Smooth muscle cell of trachea (primary cell): ENCODE measurements around the gene WDR18. TPM values are rescaled to one million over a fixed set of nuclear protein-coding genes. Genes with fewer than 3 reads are reported as not detected.

Source experiments
- total RNA-seq: library from RNA; depleted of rRNA; stranded (reverse); fragments of >200 nt; gene quantifications from 2 replicates; pipeline ENCODE4 v1.2.1, GENCODE V29; 2014

The WDR18 gene, protein sequence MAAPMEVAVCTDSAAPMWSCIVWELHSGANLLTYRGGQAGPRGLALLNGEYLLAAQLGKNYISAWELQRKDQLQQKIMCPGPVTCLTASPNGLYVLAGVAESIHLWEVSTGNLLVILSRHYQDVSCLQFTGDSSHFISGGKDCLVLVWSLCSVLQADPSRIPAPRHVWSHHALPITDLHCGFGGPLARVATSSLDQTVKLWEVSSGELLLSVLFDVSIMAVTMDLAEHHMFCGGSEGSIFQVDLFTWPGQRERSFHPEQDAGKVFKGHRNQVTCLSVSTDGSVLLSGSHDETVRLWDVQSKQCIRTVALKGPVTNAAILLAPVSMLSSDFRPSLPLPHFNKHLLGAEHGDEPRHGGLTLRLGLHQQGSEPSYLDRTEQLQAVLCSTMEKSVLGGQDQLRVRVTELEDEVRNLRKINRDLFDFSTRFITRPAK
- 45.3 and 69.4 TPM in 2 replicates for total RNA-seq

DNA sequence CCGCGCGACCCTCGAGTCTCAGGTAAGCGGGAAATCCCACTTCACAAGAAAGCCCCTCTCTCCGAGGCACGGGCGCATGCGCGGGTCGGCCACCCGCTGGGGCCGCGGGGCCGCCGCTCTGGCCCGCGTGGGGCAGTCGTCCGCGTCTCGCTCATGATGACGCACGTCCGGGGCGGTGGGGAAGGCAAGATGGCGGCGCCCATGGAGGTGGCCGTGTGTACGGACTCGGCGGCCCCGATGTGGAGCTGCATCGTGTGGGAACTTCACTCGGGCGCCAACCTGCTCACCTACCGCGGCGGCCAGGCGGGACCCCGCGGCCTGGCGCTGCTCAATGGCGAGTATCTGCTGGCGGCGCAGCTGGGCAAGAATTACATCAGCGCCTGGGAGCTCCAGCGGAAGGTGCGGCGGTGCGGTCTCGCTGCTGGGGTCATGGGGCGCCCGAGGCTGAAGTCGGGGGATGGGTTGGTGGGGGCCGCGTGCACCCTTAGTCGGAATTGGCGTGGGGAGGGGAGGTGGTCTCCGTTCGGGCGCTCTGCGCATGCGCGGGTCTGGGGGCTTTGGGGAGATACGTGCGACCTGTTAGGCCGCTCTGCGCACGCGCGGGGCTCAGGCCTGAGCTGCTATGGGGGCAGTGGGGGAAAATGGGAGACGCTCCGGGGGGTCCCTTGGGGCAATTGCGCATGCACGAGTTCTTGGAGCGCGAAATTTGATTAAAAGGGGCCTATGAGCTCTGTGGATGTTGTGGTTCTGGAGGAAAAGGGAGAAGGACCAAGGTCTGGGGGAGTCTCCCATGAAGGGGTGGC lies at the start of gene WDR18:
WDR18 (plus strand) TSS at position 181 of the 803 bp plus-strand sequence; CDS start at position 190, 9 bp downstream.

DNA sequence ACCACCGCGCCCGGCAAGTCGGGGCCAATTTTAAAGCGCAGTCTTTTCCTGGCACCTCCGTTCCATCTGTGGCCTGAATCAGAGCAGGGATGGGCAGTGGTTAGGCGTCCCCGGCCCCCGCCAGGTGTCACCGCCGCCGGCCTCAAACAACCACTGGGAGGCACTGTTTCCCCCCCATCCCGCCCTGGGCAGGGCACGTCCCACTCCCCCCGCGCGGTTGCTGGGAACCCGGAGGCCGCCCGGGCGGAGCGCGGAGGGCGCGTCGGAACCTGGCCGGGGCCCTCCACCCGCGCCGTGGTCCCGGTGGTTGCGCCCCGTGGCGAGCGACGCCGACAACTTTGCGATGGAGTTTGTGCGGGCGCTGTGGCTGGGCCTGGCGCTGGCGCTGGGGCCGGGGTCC lies 15.9 kb downstream of the WDR18 start, which contains the start of gene GRIN3B:
GRIN3B (plus strand) TSS at position 325 of the 400 bp plus-strand sequence; CDS start at position 344, 19 bp downstream.

GRCh38 chr19:1020868-1021425 lies 36.8 kb downstream of the WDR18 start, which contains the start of gene TMEM259:
Gene TMEM259, minus strand, starts transcription at chr19:1021123. Its CDS starts 127 bp downstream, at chr19:1020996.

DNA sequence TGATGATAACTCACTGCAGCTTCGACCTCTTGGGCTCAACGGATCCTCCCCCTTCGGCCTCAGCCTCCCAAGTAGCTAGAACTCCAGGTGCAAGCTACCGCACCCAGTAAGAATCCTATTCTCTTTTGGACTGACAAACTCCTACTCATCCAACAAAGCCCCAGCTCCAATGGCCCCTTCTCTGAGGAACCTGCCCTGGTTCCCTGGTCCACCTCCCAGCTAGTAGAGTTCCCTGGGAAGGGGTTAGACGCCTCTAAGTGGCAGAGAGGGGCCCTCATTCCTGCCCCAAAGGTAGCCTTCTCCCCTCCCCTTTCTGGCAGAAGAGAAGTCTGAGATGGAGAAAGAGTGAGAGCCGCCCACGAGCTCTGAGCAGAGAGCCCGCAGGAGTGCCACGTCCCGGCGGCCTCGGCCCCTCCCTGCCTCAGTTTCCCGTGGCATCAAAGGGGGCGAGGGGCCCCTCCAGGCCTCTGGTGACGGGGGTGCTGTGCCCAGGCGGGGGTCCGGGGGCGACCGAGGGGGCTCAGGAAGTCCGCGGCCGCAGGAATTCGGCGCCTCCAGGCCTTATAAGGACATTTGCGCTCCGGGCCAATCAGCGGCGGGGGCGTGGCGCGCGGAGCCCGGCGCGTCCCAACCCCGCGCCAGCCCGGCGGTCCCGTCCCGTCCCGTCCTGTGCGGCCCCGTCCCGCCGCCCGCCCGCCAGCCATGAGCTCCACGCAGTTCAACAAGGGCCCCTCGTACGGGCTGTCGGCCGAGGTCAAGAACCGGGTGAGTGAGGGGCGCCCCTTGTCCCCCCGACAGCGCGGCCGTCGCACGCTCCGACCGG lies 42.0 kb downstream of the WDR18 start, which contains the start of gene CNN2:
CNN2 (plus strand) TSS at position 649 of the 823 bp plus-strand sequence; CDS start at position 703, 54 bp downstream.

DNA sequence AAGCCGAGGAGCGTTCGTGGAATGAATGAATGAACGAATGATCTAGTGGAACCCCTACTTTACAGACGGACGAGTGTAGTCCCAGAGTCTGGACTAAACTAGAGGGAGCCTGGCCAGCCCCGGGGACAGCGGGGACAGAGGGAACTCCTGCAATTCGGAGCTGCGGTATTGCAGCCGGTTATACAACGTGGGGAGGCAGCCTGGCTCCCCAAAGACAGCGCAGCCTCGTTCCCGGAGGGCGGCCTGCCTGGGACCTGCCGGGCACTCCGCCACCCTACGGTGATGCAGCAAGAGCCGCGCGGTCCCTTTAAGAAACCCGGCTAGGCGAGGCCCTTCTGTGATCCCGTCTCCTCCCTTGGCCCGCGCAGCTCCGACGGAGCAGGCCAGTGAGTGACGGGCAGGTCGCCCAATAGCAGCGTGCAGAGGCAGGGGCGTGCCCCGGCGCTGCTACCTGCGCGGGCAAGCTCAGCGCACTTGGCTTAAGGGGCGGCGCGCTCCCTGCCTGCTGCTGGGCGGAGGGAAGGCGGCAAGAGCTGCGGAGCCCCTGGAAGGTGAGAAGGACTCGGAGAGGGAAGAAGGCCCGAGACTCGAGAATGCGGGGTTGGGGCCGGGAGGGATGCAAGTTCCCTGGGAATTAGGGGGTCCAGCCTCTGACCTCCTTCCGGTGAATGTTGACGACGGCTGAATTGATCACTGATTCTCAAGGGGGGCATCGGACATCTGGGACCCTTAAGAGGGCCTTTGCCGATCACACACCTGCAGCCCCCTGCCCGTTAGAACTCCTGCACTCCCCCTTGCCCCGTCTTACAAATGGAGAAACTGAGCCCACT lies 55.7 kb downstream of the WDR18 start, which contains the start of gene ABCA7:
ABCA7 (plus strand) TSS at position 462 of the 830 bp plus-strand sequence. CDS start 1,255 bp downstream, outside the sequence.

Other genes with a start within 250 kb of the WDR18 start
- gene MISP, start 233.2 kb upstream of the WDR18 start, total RNA-seq, result under 0.01 and 0.17 TPM in 2 replicates
- gene PTBP1, start 186.9 kb upstream of the WDR18 start, total RNA-seq, result 72.0 and 99.4 TPM in 2 replicates
- 0.15 and 2.5 TPM in 2 replicates for gene PLPPR3, start 162.4 kb upstream of the WDR18 start, total RNA-seq
- gene AZU1, start 156.5 kb upstream of the WDR18 start, total RNA-seq, result under 0.01 TPM in 1 of 2 replicates, not detected in the other
- gene PRTN3, start 143.3 kb upstream of the WDR18 start, total RNA-seq, result not detected in 2 replicates
- 0.66 TPM in 1 of 2 replicates, not detected in the other for gene ELANE, start 132.0 kb upstream of the WDR18 start, total RNA-seq
- gene CFD, start 124.7 kb upstream of the WDR18 start, total RNA-seq, result 38.5 and 194 TPM in 2 replicates
- 45.8 and 46.6 TPM in 2 replicates for gene MED16, start 91.2 kb upstream of the WDR18 start, total RNA-seq
- not detected in 2 replicates for gene RNU6-9, start 90.9 kb upstream of the WDR18 start, total RNA-seq
- 16.6 and 23.3 TPM in 2 replicates for gene R3HDM4, start 71.1 kb upstream of the WDR18 start, total RNA-seq
- gene KISS1R, start 67.0 kb upstream of the WDR18 start, total RNA-seq, result not detected in 2 replicates
- 9.2 and 21.7 TPM in 2 replicates for gene ARID3A, start 58.3 kb upstream of the WDR18 start, total RNA-seq
- 0.58 and 2.3 TPM in 2 replicates for gene GRIN3B, start 16.1 kb downstream of the WDR18 start, total RNA-seq
- gene TMEM259, start 36.8 kb downstream of the WDR18 start, total RNA-seq, result 64.1 and 101 TPM in 2 replicates
- not detected in 2 replicates for gene RNU6-2, start 37.2 kb downstream of the WDR18 start, total RNA-seq
- gene CNN2, start 42.3 kb downstream of the WDR18 start, total RNA-seq, result 186 and 319 TPM in 2 replicates
- gene ABCA7, start 55.8 kb downstream of the WDR18 start, total RNA-seq, result 6.0 and 7.9 TPM in 2 replicates
- 1.7 and 4.0 TPM in 2 replicates for gene ARHGAP45, start 82.8 kb downstream of the WDR18 start, total RNA-seq
- 135 and 143 TPM in 2 replicates for gene POLR2E, start 111.0 kb downstream of the WDR18 start, total RNA-seq
- gene GPX4, start 119.6 kb downstream of the WDR18 start, total RNA-seq, result 249 and 483 TPM in 2 replicates
- 36.8 and 60.2 TPM in 2 replicates for gene SBNO2, start 189.9 kb downstream of the WDR18 start, total RNA-seq
- 79.3 and 109 TPM in 2 replicates for gene STK11, start 221.4 kb downstream of the WDR18 start, total RNA-seq